Gastroesophageal sphincter (tissue), 4 donors: ENCODE measurements around the gene CGNL1. TPM values are rescaled to one million over a fixed set of nuclear protein-coding genes. Genes with fewer than 3 reads are reported as not detected.

Experiments used
- ATAC-seq: fragments of 150-250 bp; one replicate; pipeline ENCODE4 v1.9.1; 2016; ENCODE audit warnings: mild to moderate bottlenecking, moderate library complexity
- H3K27ac ChIP-seq, 4 donors: fragments of 200-600 bp; sonication (generic) in 3 of 4; 1 replicate in 3 of 4; 2 replicates in 1 of 4; pipeline ENCODE4 v1.5.1; 2016 to 2019
- H3K27me3 ChIP-seq: fragments of 200-600 bp; sonication (generic); one replicate; pipeline ENCODE4 v1.5.1; 2019
- H3K36me3 ChIP-seq, 2 donors: fragments of 200-600 bp; sonication (generic); one replicate each; pipeline ENCODE4 v1.5.1; 2019; ENCODE audit warnings: control low read depth in 1 of 2
- H3K4me1 ChIP-seq, 3 donors: fragments of 200-600 bp; sonication (generic); 1 replicate in 2 of 3; 2 replicates in 1 of 3; pipeline ENCODE4 v1.5.1; 2016 to 2019; ENCODE audit warnings: control low read depth in 2 of 3
- H3K4me3 ChIP-seq, 2 donors: fragments of 200-600 bp; sonication (generic); one replicate each; pipeline ENCODE4 v1.5.1; 2019; ENCODE audit warnings: mild to moderate bottlenecking in 1 of 2, moderate library complexity in 1 of 2
- H3K9me3 ChIP-seq, 3 donors: fragments of 200-600 bp; sonication (generic); one replicate each; pipeline ENCODE4 v1.5.1; 2017 to 2019; ENCODE audit warnings: control low read depth in 2 of 3
- CTCF ChIP-seq, 4 experiments: fragments of 200-600 bp in 2 of 4; fragments of 450-650 bp in 2 of 4; sonication (generic) in 1 of 4; IDR thresholded peaks; one replicate each; pipeline ENCODE4 v1.5.1; 2017 to 2019; ENCODE audit warnings: antibody characterized with exemption in 4 of 4, mild to moderate bottlenecking in 2 of 4, moderate library complexity in 2 of 4
- EP300 ChIP-seq: sonication (generic); formaldehyde crosslinking; IDR thresholded peaks from one replicate; pipeline ENCODE4 v1.6.1; 2017; ENCODE audit warnings: antibody characterized with exemption, mild to moderate bottlenecking
- POLR2A ChIP-seq, 2 donors: fragments of 450-650 bp; IDR thresholded peaks; one replicate each; pipeline ENCODE4 v1.6.1; 2017; ENCODE audit warnings: antibody characterized with exemption in 2 of 2, mild to moderate bottlenecking in 2 of 2, moderate library complexity in 1 of 2
- POLR2AphosphoS5 ChIP-seq: sonication (generic); formaldehyde crosslinking; IDR thresholded peaks from one replicate; pipeline ENCODE4 v1.6.1; 2017; ENCODE audit warnings: antibody characterized with exemption
- WGBS, 2 donors: methylation state at CpG; one replicate each; pipeline ENCODE4 v1.1.5; 2018; ENCODE audit warnings: low coverage in 1 of 2; 5-methylcytosine and 5-hydroxymethylcytosine counted together
- total RNA-seq, 4 donors: library from RNA; depleted of rRNA; stranded (reverse); fragments of >200 nt; gene quantifications; one replicate each; pipeline ENCODE4 v1.1.0, GENCODE V29; 2016

CGNL1 gene
- total RNA-seq, 4 donors from 2014 or later: 8.5 to 36.4 (median 16.7) TPM

GRCh38 chr15:57551715-57552677 lies 175.7 kb downstream of the CGNL1 start:
- Histone ChIP-seq H3K27ac (peak overlapping the region; percentile 20 to 68 (median 54)), H3K4me3 (no peak overlapping the region), H3K36me3 (peaks cover 0 to 9% of the 10 kb centered on the region in 2 donors), H3K4me1 (peaks cover 8 to 38% (median 14%) of the 10 kb centered on the region in 3 donors), H3K9me3 (no peaks in the 10 kb centered on the region), H3K27me3 (no peaks in the 10 kb centered on the region)
- TF ChIP-seq CTCF (IDR thresholded peaks at IDR 0.05) (no peak), EP300 (no peak), POLR2A (IDR thresholded peaks at IDR 0.05) (no peak), POLR2AphosphoS5 (no peak)
- 57 to 65% methylated on average over 12 to 13 of the region's 16 CpGs for WGBS, 2 donors
- peak; percentile 47 for ATAC-seq

GRCh38 chr15:57552678-57553334 lies 176.5 kb downstream of the CGNL1 start:
- no peaks in the 10 kb centered on the region for H3K9me3 ChIP-seq
- no peak for TF ChIP-seq CTCF (IDR thresholded peaks at IDR 0.05)
- TF ChIP-seq EP300: no peak
- no peak for TF ChIP-seq POLR2A (IDR thresholded peaks at IDR 0.05)
- no peak for TF ChIP-seq POLR2AphosphoS5
- WGBS, 2 donors: 90 to 93% methylated on average over 1 to 2 of the region's 8 CpGs
- H3K36me3 ChIP-seq: peaks cover 0 to under 1% of the 10 kb centered on the region in 2 donors
- H3K4me3 ChIP-seq: no peak overlapping the region
- peak overlapping the region in 3 of 4 donors; percentile 49 to 65 (median 60) for H3K27ac ChIP-seq
- peaks cover 8 to 38% (median 14%) of the 10 kb centered on the region in 3 donors for H3K4me1 ChIP-seq
- H3K27me3 ChIP-seq: no peaks in the 10 kb centered on the region
- no peak for ATAC-seq

GRCh38 chr15:57553526-57553925 lies 177.2 kb downstream of the CGNL1 start:
- ATAC-seq: no peak
- no CpG with 5 or more reads among the region's 5 CpGs for WGBS, 2 donors
- H3K4me1 ChIP-seq: peaks cover 8 to 38% (median 14%) of the 10 kb centered on the region in 3 donors
- H3K36me3 ChIP-seq: no peaks in the 10 kb centered on the region
- no peak overlapping the region for H3K4me3 ChIP-seq
- H3K9me3 ChIP-seq: no peaks in the 10 kb centered on the region
- TF ChIP-seq CTCF (IDR thresholded peaks at IDR 0.05) (no peak), POLR2AphosphoS5 (no peak), POLR2A (IDR thresholded peaks at IDR 0.05) (no peak), EP300 (no peak)
- H3K27ac ChIP-seq: peak overlapping the region in 2 of 4 donors; percentile 9 to 54
- H3K27me3 ChIP-seq: no peaks in the 10 kb centered on the region

- Histone ChIP-seq H3K27me3 (no peaks in the 10 kb centered on the region), H3K4me3 (no peak overlapping the region), H3K9me3 (no peaks in the 10 kb centered on the region), H3K27ac (peak overlapping the region; percentile 36 to 61 (median 52)), H3K36me3 (no peaks in the 10 kb centered on the region), H3K4me1 (peaks cover 8 to 38% (median 14%) of the 10 kb centered on the region in 3 donors)
- TF ChIP-seq CTCF (IDR thresholded peaks at IDR 0.05): no peak
- TF ChIP-seq POLR2AphosphoS5: no peak
- no peak for TF ChIP-seq POLR2A (IDR thresholded peaks at IDR 0.05)
- TF ChIP-seq EP300: no peak
- 63 to 100% methylated on average over 1 to 3 of the region's 10 CpGs for WGBS, 2 donors
- no peak for ATAC-seq
These were observed 177.9 kb downstream of the CGNL1 start for GRCh38 chr15:57554063-57554811.
